Liver (tissue), 3 donors: ENCODE data around the gene PIGN.

Experiments
- EGR1 ChIP-seq, 2 donors: IDR thresholded peaks; 2 replicates each; pipeline ENCODE4 v1.6.1; 2016 to 2018; ENCODE audit warnings: antibody characterized with exemption in 2 of 2, low read depth in 2 of 2
- FOXA1 ChIP-seq: IDR thresholded peaks from 2 replicates; pipeline ENCODE4 v1.6.1; 2016; ENCODE audit warnings: antibody characterized with exemption
- GABPA ChIP-seq, 2 donors: IDR thresholded peaks in 1 of 2; conservative IDR thresholded peaks in 1 of 2; 2 replicates each; pipeline ENCODE4 v1.6.1; 2016; ENCODE audit warnings: antibody characterized with exemption in 2 of 2, mild to moderate bottlenecking in 1 of 2, moderate library complexity in 1 of 2
- JUND ChIP-seq, 2 donors: IDR thresholded peaks; 2 replicates each; pipeline ENCODE4 v1.6.1; 2016; ENCODE audit warnings: antibody characterized with exemption in 2 of 2
- MAX ChIP-seq: IDR thresholded peaks from 2 replicates; pipeline ENCODE4 v1.6.1; 2016; ENCODE audit warnings: antibody characterized with exemption
- NR2F2 ChIP-seq: IDR thresholded peaks from 2 replicates; pipeline ENCODE4 v1.6.1; 2016; ENCODE audit warnings: antibody characterized with exemption
- RAD21 ChIP-seq, 2 donors: IDR thresholded peaks; 2 replicates each; pipeline ENCODE4 v1.6.1; 2016; ENCODE audit warnings: antibody characterized with exemption in 2 of 2, mild to moderate bottlenecking in 2 of 2
- REST ChIP-seq: IDR thresholded peaks from 2 replicates; pipeline ENCODE4 v1.6.1; 2016; ENCODE audit warnings: antibody characterized with exemption, mild to moderate bottlenecking
- RXRA ChIP-seq, 2 donors: IDR thresholded peaks; 2 replicates each; pipeline ENCODE4 v1.6.1; 2017 to 2018; ENCODE audit warnings: antibody characterized with exemption in 2 of 2, mild to moderate bottlenecking in 1 of 2
- TAF1 ChIP-seq: conservative IDR thresholded peaks from 2 replicates; pipeline ENCODE4 v1.6.1; 2016; ENCODE audit warnings: antibody characterized with exemption, mild to moderate bottlenecking
- YY1 ChIP-seq: IDR thresholded peaks from 2 replicates; pipeline ENCODE4 v1.6.1; 2016; ENCODE audit warnings: antibody characterized with exemption, mild to moderate bottlenecking
- ZBTB33 ChIP-seq: IDR thresholded peaks from 2 replicates; pipeline ENCODE4 v1.6.1; 2016; ENCODE audit warnings: antibody characterized with exemption
- TF ChIP-seq, protein P1 (sequence below): fragments of 150-350 bp; IDR thresholded peaks from 2 replicates; pipeline ENCODE4 v1.5.1; 2017; ENCODE audit warnings: improper control_type of control experiment, low read depth, low read length; ENCODE audit not compliant: missing input control
- TF ChIP-seq, protein P2 (sequence below): IDR thresholded peaks from 2 replicates; pipeline ENCODE4 v1.6.1; 2016; ENCODE audit warnings: antibody characterized with exemption
- donor health status: healthy.
- donor health status: healthy.

- TF ChIP-seq YY1 = no peak
- TF ChIP-seq RXRA (IDR thresholded peaks at IDR 0.05) = no peak
- TF ChIP-seq, protein P1, sequence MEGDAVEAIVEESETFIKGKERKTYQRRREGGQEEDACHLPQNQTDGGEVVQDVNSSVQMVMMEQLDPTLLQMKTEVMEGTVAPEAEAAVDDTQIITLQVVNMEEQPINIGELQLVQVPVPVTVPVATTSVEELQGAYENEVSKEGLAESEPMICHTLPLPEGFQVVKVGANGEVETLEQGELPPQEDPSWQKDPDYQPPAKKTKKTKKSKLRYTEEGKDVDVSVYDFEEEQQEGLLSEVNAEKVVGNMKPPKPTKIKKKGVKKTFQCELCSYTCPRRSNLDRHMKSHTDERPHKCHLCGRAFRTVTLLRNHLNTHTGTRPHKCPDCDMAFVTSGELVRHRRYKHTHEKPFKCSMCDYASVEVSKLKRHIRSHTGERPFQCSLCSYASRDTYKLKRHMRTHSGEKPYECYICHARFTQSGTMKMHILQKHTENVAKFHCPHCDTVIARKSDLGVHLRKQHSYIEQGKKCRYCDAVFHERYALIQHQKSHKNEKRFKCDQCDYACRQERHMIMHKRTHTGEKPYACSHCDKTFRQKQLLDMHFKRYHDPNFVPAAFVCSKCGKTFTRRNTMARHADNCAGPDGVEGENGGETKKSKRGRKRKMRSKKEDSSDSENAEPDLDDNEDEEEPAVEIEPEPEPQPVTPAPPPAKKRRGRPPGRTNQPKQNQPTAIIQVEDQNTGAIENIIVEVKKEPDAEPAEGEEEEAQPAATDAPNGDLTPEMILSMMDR = no peak
- no peak for TF ChIP-seq TAF1
- TF ChIP-seq RAD21 (IDR thresholded peaks at IDR 0.05) = no peak
- no peak for TF ChIP-seq REST
- TF ChIP-seq JUND (IDR thresholded peaks at IDR 0.05) = no peak
- TF ChIP-seq, protein P2, sequence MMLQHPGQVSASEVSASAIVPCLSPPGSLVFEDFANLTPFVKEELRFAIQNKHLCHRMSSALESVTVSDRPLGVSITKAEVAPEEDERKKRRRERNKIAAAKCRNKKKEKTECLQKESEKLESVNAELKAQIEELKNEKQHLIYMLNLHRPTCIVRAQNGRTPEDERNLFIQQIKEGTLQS = no peak
- no peak for TF ChIP-seq ZBTB33
- no peak for TF ChIP-seq FOXA1
- TF ChIP-seq MAX = no peak
- TF ChIP-seq GABPA (IDR thresholded peaks at IDR 0.05 in 1 of 2, conservative IDR thresholded peaks at IDR 0.05 in 1 of 2) = no peak
- no peak for TF ChIP-seq EGR1 (IDR thresholded peaks at IDR 0.05; ENCODE audit: low read depth in 2 of 2)
- TF ChIP-seq NR2F2 = no peak
These were observed 67.0 kb downstream of the PIGN start for GRCh38 chr18:62119884-62120283.
